Epithelial cell of esophagus (primary cell): ENCODE measurements around the gene ZXDC.

Source experiments
- DNase-seq: peaks from one replicate; pipeline ENCODE4 v3.0.0; 2010; ENCODE audit warnings: low read depth
- H3K4me3 ChIP-seq: 2 replicates; pipeline ENCODE4 v1.5.1; 2011; ENCODE audit warnings: mild to moderate bottlenecking, low read length, control low read depth
- CTCF ChIP-seq: IDR thresholded peaks from 2 replicates; pipeline ENCODE4 v1.5.1; 2011; ENCODE audit warnings: low read depth, mild to moderate bottlenecking, low read length, control low read depth, inconsistent platforms; ENCODE audit not compliant: insufficient read depth; ENCODE audit errors: missing control alignments

Gene ZXDC

GRCh38 chr3:126454437-126455198 is 21.1 kb downstream of the ZXDC start:
- no peak for TF ChIP-seq CTCF
- H3K4me3 ChIP-seq, result no peak overlapping the region
- DNase-seq, result no peak

- no peak overlapping the region for H3K4me3 ChIP-seq
- TF ChIP-seq CTCF, result no peak
- DNase-seq, result no peak
Measured at GRCh38 chr3:126454025-126454424, 21.7 kb downstream of the ZXDC start.

DNA sequence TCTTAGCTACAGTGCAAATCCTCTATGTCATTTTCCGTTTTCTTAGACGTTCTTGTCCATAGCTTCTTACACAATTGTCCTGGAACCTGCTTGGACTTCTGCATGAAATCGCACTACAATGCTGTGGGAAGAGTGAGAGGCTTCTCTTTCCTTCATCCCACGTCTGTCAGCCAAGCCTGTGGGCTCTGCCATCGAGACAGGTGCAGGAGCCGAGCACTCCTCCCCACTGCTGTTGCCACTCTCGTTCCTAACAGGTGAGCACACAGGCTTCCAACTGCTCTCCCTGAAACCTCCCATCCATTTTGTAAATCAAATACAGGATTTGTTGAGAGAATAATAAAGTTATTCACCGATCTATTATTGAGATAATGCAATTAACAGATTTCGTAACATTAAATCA is 23.5 kb downstream of the ZXDC start:
- DNase-seq, result no peak
- no peak for TF ChIP-seq CTCF
- H3K4me3 ChIP-seq, result no peak overlapping the region

DNA sequence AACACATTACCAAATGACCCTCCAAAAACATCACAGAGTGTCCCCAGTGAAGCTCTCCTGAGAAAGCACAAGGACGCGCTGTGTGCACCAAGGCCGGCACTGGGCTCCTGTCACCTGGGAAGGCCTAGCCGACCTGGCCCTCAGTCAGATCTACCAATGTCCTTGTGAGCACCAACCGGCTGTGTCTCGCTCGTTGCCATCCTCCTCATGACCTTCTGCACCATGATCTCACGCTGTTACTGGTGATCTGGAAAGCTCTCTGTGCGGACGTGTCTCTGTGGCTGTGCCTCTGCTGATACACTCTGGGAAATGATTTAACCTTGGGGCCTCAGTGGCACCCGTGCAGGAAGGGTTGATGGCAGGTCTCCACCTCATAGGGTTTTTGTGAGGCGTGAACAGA is 24.2 kb downstream of the ZXDC start:
- no peak for TF ChIP-seq CTCF
- no peak for DNase-seq
- H3K4me3 ChIP-seq, result no peak overlapping the region

DNA sequence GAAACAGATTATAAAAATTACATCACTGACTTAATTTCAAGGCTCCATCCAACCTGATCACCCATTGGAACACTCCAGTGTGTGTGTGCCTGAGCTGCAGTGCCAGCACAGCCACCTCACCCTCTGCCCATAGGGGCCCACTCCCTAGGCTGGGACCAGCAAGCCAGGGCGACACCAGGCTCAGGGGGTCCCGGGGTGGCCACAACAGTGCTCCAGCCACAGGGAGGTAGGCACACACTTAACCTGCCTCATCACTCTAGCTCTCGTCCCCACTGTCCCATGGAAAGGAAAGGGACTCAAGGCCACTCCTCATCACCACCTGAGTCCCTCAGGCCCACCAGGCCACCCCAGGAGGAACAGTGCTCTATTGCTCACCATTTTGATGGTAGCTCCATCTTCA is 24.9 kb downstream of the ZXDC start:
- H3K4me3 ChIP-seq, result no peak overlapping the region
- no peak for TF ChIP-seq CTCF
- no peak for DNase-seq

DNA sequence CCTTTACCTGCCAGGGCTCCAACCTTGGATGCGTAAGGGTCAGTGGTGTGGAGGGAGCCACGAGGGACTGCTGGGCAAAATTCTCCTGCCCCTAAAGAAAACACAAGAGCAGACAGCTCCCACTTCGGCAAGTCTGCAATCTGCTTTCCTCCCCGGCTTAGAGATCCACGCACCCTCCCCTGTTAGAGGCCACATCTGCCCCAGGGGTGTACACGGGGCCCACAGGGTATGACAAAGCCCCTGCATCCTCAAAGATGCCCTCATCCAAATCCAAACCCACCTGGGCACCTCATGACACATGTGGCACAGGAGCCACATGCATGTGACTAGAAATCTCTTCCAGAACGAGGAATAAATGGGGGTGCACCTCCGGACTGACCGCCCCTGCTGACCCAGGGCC is 25.5 kb downstream of the ZXDC start:
- no peak overlapping the region for H3K4me3 ChIP-seq
- no peak for TF ChIP-seq CTCF
- DNase-seq, result no peak

DNA sequence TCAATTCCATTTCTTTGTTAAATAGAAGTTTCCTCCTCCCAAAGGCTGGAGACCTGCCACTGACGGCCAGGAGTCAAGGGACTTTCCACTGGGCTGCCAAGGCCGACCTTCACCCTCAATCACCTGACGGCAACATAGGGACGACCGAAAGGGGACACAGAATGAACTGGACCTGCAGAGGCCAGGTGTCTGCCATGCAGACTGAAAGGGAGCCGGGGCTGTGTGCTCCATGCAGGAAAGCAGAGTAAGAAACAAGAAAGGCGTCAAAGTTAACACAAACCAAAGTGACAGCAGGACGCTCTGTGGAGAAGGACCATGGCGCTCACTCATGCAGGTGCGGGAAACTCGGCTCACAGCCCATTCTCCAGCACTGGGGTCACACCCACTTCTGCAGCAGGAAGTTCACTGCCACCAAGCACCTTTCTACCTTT is 26.1 kb downstream of the ZXDC start:
- no peak for DNase-seq
- no peak overlapping the region for H3K4me3 ChIP-seq
- TF ChIP-seq CTCF, result no peak
